Measurements from ENCODE around the gene PPP1R1C. TPM values are rescaled to one million over a fixed set of nuclear protein-coding genes. Genes with fewer than 3 reads are reported as not detected.

The PPP1R1C gene
- total RNA-seq, 2 donors from 2014 or later = 5.9 to 9.1 TPM

- no peaks in the 10 kb centered on the region for H3K9me3 ChIP-seq
- intact Hi-C loops (cut with DNase I) = no loop called here
- no peaks in the 10 kb centered on the region for H3K27me3 ChIP-seq (replicated peaks; ENCODE audit: insufficient read depth)
- H3K27ac ChIP-seq = no peak overlapping the region
- WGBS = 86% methylated on average over 1 of the region's 1 CpG
- DNase-seq (ENCODE audit: low spot score) = no peak
- TF ChIP-seq POLR2A (IDR thresholded peaks at IDR 0.05) = no peak
- TF ChIP-seq, protein P1, sequence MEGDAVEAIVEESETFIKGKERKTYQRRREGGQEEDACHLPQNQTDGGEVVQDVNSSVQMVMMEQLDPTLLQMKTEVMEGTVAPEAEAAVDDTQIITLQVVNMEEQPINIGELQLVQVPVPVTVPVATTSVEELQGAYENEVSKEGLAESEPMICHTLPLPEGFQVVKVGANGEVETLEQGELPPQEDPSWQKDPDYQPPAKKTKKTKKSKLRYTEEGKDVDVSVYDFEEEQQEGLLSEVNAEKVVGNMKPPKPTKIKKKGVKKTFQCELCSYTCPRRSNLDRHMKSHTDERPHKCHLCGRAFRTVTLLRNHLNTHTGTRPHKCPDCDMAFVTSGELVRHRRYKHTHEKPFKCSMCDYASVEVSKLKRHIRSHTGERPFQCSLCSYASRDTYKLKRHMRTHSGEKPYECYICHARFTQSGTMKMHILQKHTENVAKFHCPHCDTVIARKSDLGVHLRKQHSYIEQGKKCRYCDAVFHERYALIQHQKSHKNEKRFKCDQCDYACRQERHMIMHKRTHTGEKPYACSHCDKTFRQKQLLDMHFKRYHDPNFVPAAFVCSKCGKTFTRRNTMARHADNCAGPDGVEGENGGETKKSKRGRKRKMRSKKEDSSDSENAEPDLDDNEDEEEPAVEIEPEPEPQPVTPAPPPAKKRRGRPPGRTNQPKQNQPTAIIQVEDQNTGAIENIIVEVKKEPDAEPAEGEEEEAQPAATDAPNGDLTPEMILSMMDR (IDR thresholded peaks at IDR 0.05) = no peak
- TF ChIP-seq POLR2AphosphoS5 (IDR thresholded peaks at IDR 0.05) = no peak
- no peaks in the 10 kb centered on the region for H3K36me3 ChIP-seq
- no peaks in the 10 kb centered on the region for H3K4me1 ChIP-seq (replicated peaks)
- no peak overlapping the region for H3K4me3 ChIP-seq
Observed at GRCh38 chr2:181995289-181995688, 9.6 kb downstream of the PPP1R1C start.

GRCh38 chr2:181998041-181998835 lies 12.6 kb downstream of the PPP1R1C start:
- WGBS = 67% methylated on average over 8 of the region's 8 CpGs
- H3K4me1 ChIP-seq (replicated peaks) = no peaks in the 10 kb centered on the region
- no peaks in the 10 kb centered on the region for H3K36me3 ChIP-seq
- no peaks in the 10 kb centered on the region for H3K9me3 ChIP-seq
- DNase-seq (ENCODE audit: low spot score) = no peak
- H3K4me3 ChIP-seq = no peak overlapping the region
- no peaks in the 10 kb centered on the region for H3K27me3 ChIP-seq (replicated peaks; ENCODE audit: insufficient read depth)
- no peak for TF ChIP-seq POLR2AphosphoS5 (IDR thresholded peaks at IDR 0.05)
- no peak for TF ChIP-seq POLR2A (IDR thresholded peaks at IDR 0.05)
- TF ChIP-seq, protein P1 (IDR thresholded peaks at IDR 0.05) = no peak
- H3K27ac ChIP-seq = no peak overlapping the region
- intact Hi-C loops (cut with DNase I) = no loop called here

DNA sequence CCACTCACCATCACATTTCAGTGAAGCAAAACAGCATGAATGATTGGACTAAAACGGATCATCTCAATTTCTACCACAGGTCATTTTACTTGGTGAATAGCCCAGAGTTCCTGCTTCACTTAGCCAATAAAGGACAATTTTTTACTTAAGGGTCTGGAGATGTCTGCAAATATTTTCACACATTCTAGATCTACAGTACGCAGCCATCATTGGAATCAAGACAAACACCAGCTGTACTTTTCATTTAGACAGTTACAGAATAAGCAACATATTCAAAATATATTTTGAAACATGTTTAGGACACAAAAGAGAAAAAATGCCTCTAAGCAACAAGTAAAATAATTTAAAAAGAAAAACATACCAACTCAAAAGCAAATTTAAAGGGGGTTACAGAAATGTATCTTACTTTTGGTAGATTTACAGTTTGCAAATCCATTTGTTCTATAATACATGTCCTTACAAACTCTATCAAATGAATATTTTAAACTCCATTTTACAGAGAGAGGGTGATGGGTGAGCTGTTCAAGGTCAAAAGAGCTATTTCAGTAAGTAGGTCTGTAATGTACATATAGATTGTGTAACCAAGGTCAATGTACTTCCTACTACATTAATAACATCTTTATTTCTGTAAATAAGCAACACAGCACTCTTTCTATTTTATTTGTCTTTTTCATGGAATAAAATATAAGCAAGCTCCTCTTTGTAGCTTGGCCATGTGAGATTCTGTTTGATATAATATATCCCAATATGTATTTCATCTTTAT lies 13.4 kb downstream of the PPP1R1C start:
- Histone ChIP-seq H3K27me3 (replicated peaks; ENCODE audit: insufficient read depth) (no peaks in the 10 kb centered on the region), H3K4me1 (replicated peaks) (no peaks in the 10 kb centered on the region), H3K9me3 (no peaks in the 10 kb centered on the region), H3K4me3 (no peak overlapping the region), H3K36me3 (no peaks in the 10 kb centered on the region), H3K27ac (no peak overlapping the region)
- no peak for TF ChIP-seq POLR2A (IDR thresholded peaks at IDR 0.05)
- TF ChIP-seq, protein P1 (IDR thresholded peaks at IDR 0.05) = no peak
- no peak for TF ChIP-seq POLR2AphosphoS5 (IDR thresholded peaks at IDR 0.05)
- no peak for DNase-seq (ENCODE audit: low spot score)
- 65% methylated on average over 2 of the region's 2 CpGs for WGBS
- intact Hi-C loops (cut with DNase I) = no loop called here

GRCh38 chr2:181999911-182000310 lies 14.3 kb downstream of the PPP1R1C start:
- 93% methylated on average over 3 of the region's 3 CpGs for WGBS
- no peak for DNase-seq (ENCODE audit: low spot score)

More at GRCh38 chr2:181999911-182000310, 14.3 kb downstream of the PPP1R1C start:
- Histone ChIP-seq H3K4me1 (replicated peaks) (no peaks in the 10 kb centered on the region), H3K27ac (no peak overlapping the region), H3K36me3 (no peaks in the 10 kb centered on the region), H3K9me3 (no peaks in the 10 kb centered on the region), H3K27me3 (replicated peaks; ENCODE audit: insufficient read depth) (no peaks in the 10 kb centered on the region), H3K4me3 (no peak overlapping the region)
- TF ChIP-seq, protein P1 (IDR thresholded peaks at IDR 0.05) = no peak
- TF ChIP-seq POLR2AphosphoS5 (IDR thresholded peaks at IDR 0.05) (no peak), POLR2A (IDR thresholded peaks at IDR 0.05) (no peak)
- intact Hi-C loops (cut with DNase I) = no loop called here

Data from prostate gland (tissue), 2 donors.